ENCODE data around the gene SLC8A3. TPM values are rescaled to one million over a fixed set of nuclear protein-coding genes. Genes with fewer than 3 reads are reported as not detected.

SLC8A3 gene
- polyA plus RNA-seq, 3 donors, result 0.01 TPM; not detected in 2

DNA sequence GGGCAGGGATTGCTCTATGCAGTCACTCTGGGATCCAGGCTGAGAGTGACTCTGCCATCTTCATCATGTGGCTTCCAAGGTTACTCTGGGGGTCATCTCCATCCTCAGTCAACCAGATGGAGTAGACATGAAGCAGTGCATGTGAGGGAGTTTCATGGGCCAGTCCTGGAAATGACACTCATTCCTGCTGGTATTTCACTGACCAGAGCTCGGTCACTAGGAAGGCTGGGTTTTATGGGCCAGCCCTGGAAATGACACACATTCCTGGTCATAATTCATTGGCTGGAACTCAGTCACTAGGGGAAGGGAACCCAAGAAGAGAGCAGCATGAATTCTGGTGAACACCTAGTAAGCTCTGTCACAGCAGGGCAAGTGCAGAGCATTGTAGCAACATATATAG lies 164.9 kb downstream of the SLC8A3 start:
- Mint-ChIP-seq H3K27ac (no peak overlapping the region), H3K9me3 (peaks cover 0 to 3% (median 0%) of the 10 kb centered on the region in 7 donors), H3K4me1 (peaks cover 26% of the 10 kb centered on the region), H3K36me3 (no peaks in the 10 kb centered on the region), H3K4me3 (no peak overlapping the region), H3K27me3 (ENCODE audit: low read depth in 3 of 3) (peaks cover 0 to 7% (median 0%) of the 10 kb centered on the region in 3 donors)
- Histone ChIP-seq H3K4me2 (replicated peaks; ENCODE audit: extremely low read depth, low read length, poor library complexity, severe bottlenecking) (no peak overlapping the region), H3K4me1 (ENCODE audit: control insufficient read depth in 1 of 2, insufficient read depth in 2 of 2, low read length in 2 of 2) (peaks cover 22 to 31% of the 10 kb centered on the region in 2 donors), H4K20me1 (ENCODE audit: insufficient read depth, low read length) (no peaks in the 10 kb centered on the region), H2AFZ (ENCODE audit: insufficient read depth, low read depth, low read length, poor library complexity, severe bottlenecking) (no peak overlapping the region), H3K79me2 (ENCODE audit: insufficient read depth, low read length) (no peaks in the 10 kb centered on the region), H3K9ac (ENCODE audit: insufficient read depth, low read length, poor library complexity, severe bottlenecking) (no peak overlapping the region), H3K4me3 (replicated peaks in 1 of 3; ENCODE audit: low read depth in 2 of 3, low read length in 3 of 3) (no peak overlapping the region), H3K36me3 (replicated peaks in 1 of 2; ENCODE audit: control insufficient read depth in 1 of 2, insufficient read depth in 2 of 2, low read length in 2 of 2) (no peaks in the 10 kb centered on the region), H3K9me3 (replicated peaks in 1 of 2; ENCODE audit: control insufficient read depth in 1 of 2, insufficient read depth in 1 of 2, low read length in 2 of 2) (no peaks in the 10 kb centered on the region), H3K27me3 (ENCODE audit: control insufficient read depth in 2 of 2, insufficient read depth in 2 of 2, low read length in 2 of 2) (no peaks in the 10 kb centered on the region), H3K27ac (ENCODE audit: low read depth in 1 of 2, low read length in 2 of 2) (no peak overlapping the region)
- no peak for DNase-seq
- TF ChIP-seq, protein P1, sequence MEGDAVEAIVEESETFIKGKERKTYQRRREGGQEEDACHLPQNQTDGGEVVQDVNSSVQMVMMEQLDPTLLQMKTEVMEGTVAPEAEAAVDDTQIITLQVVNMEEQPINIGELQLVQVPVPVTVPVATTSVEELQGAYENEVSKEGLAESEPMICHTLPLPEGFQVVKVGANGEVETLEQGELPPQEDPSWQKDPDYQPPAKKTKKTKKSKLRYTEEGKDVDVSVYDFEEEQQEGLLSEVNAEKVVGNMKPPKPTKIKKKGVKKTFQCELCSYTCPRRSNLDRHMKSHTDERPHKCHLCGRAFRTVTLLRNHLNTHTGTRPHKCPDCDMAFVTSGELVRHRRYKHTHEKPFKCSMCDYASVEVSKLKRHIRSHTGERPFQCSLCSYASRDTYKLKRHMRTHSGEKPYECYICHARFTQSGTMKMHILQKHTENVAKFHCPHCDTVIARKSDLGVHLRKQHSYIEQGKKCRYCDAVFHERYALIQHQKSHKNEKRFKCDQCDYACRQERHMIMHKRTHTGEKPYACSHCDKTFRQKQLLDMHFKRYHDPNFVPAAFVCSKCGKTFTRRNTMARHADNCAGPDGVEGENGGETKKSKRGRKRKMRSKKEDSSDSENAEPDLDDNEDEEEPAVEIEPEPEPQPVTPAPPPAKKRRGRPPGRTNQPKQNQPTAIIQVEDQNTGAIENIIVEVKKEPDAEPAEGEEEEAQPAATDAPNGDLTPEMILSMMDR (IDR thresholded peaks at IDR 0.05), result no peak
- intact Hi-C loops (cut with micrococcal nuclease), result loop anchor here in 1 of 2 donors (10.0 kb wide), 1 partner anchor 439 kb away; no protein-coding TSS in a partner anchor
- WGBS (ENCODE audit: insufficient coverage), result 46% methylated on average over 1 of the region's 1 CpG

DNA sequence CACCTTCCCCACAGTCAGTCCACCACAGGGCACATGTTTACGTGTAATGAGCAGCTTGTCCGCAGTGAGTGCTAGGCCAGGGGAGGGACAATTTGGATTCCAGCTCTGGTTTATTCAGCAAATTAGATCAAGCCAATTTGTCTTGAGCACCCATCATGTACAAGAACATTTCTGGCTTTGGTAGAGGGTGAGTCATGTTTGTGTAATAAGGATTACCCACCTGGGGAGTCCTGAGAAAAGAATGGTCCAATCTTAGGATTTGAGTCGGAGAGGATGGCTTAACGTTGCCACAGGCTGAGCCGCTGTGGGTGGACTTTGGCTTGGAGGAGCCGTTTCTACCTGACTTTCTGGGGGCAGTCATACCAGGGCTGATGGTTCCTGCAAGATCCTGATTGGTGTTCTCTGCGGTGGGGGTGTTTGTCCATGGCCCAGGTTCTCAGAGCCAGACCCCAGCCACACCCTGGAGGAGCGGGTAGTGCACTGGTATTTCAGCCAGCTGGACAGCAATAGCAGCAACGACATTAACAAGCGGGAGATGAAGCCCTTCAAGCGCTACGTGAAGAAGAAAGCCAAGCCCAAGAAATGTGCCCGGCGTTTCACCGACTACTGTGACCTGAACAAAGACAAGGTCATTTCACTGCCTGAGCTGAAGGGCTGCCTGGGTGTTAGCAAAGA lies 165.8 kb downstream of the SLC8A3 start:
- Histone ChIP-seq H3K9me3 (replicated peaks in 1 of 2; ENCODE audit: control insufficient read depth in 1 of 2, insufficient read depth in 1 of 2, low read length in 2 of 2) (no peaks in the 10 kb centered on the region), H3K27me3 (ENCODE audit: control insufficient read depth in 2 of 2, insufficient read depth in 2 of 2, low read length in 2 of 2) (no peaks in the 10 kb centered on the region), H3K79me2 (ENCODE audit: insufficient read depth, low read length) (no peaks in the 10 kb centered on the region), H4K20me1 (ENCODE audit: insufficient read depth, low read length) (no peaks in the 10 kb centered on the region), H3K4me2 (replicated peaks; ENCODE audit: extremely low read depth, low read length, poor library complexity, severe bottlenecking) (no peak overlapping the region), H3K9ac (ENCODE audit: insufficient read depth, low read length, poor library complexity, severe bottlenecking) (no peak overlapping the region), H2AFZ (ENCODE audit: insufficient read depth, low read depth, low read length, poor library complexity, severe bottlenecking) (no peak overlapping the region), H3K4me3 (replicated peaks in 1 of 3; ENCODE audit: low read depth in 2 of 3, low read length in 3 of 3) (no peak overlapping the region), H3K4me1 (ENCODE audit: control insufficient read depth in 1 of 2, insufficient read depth in 2 of 2, low read length in 2 of 2) (peaks cover 29 to 41% of the 10 kb centered on the region in 2 donors), H3K36me3 (replicated peaks in 1 of 2; ENCODE audit: control insufficient read depth in 1 of 2, insufficient read depth in 2 of 2, low read length in 2 of 2) (no peaks in the 10 kb centered on the region), H3K27ac (ENCODE audit: low read depth in 1 of 2, low read length in 2 of 2) (no peak overlapping the region)
- DNase-seq, result no peak
- WGBS (ENCODE audit: insufficient coverage), result 95% methylated on average over 13 of the region's 15 CpGs
- H3K27ac Mint-ChIP-seq, result peak overlapping the region in 2 of 7 donors; percentile 38 to 51
- H3K9me3 Mint-ChIP-seq, result peaks cover 0 to 3% (median 0%) of the 10 kb centered on the region in 7 donors
- H3K36me3 Mint-ChIP-seq, result no peaks in the 10 kb centered on the region
- H3K4me3 Mint-ChIP-seq, result no peak overlapping the region
- H3K27me3 Mint-ChIP-seq (ENCODE audit: low read depth in 3 of 3), result peaks cover 0 to 5% (median 0%) of the 10 kb centered on the region in 3 donors
- intact Hi-C loops (cut with micrococcal nuclease), result loop anchor here in 1 of 2 donors (10.0 kb wide), 1 partner anchor 438 kb away; no protein-coding TSS in a partner anchor
- TF ChIP-seq, protein P1 (IDR thresholded peaks at IDR 0.05), result no peak
- peaks cover 35% of the 10 kb centered on the region for H3K4me1 Mint-ChIP-seq

All from CD14-positive monocyte (primary cell).